Cardiac muscle cell (in vitro differentiated cells and primary cell): ENCODE results near the gene WNT7B. TPM values are rescaled to one million over a fixed set of nuclear protein-coding genes. Genes with fewer than 3 reads are reported as not detected.

ENCODE experiments used
- DNase-seq, 2 donors: peaks; one replicate each; pipeline versions ENCODE4 v3.0.0 to v3.0.0-alpha.2; 2010 to 2017; ENCODE audit warnings: low read depth in 1 of 2, low spot score in 1 of 2
- H3K27ac ChIP-seq: fragments of 200-600 bp; sonication (generic); 2 replicates; pipeline ENCODE4 v1.5.1; 2016
- H3K27me3 ChIP-seq: fragments of 200-600 bp; sonication (generic); 2 replicates; pipeline ENCODE4 v1.6.0; 2016; ENCODE audit warnings: control low read depth
- H3K36me3 ChIP-seq: fragments of 200-600 bp; sonication (generic); 2 replicates; pipeline ENCODE4 v1.5.1; 2016; ENCODE audit warnings: control low read depth
- H3K4me1 ChIP-seq: fragments of 200-600 bp; sonication (generic); 2 replicates; pipeline ENCODE4 v1.8.1; 2017; ENCODE audit warnings: low read depth, mild to moderate bottlenecking, mixed run types
- H3K4me3 ChIP-seq: fragments of 200-600 bp; sonication (generic); 2 replicates; pipeline ENCODE4 v1.5.1; 2016; ENCODE audit warnings: mild to moderate bottlenecking
- H3K9me3 ChIP-seq: fragments of 200-600 bp; sonication (generic); 2 replicates; pipeline ENCODE4 v1.5.1; 2017; ENCODE audit warnings: low read depth, mild to moderate bottlenecking, control low read depth
- CTCF ChIP-seq: IDR thresholded peaks from 2 replicates; pipeline ENCODE4 v1.5.1; 2012; ENCODE audit warnings: low read depth, mild to moderate bottlenecking, low read length
- polyA plus RNA-seq: library from polyadenylated mRNA; unstranded; fragments of >200 nt; fragmentation: Nextera tagmentation; extraction: Ambion mirVana; gene quantifications from 2 replicates; pipeline ENCODE4 v1.2.1, GENCODE V29; 2016
- total RNA-seq: library from RNA; depleted of rRNA; stranded (reverse); fragments of >200 nt; gene quantifications from 2 replicates; pipeline ENCODE4 v1.2.3, GENCODE V29; 2016

The WNT7B gene
- total and polyA plus RNA-seq, 2 experiments from 2014 or later = not detected

- Histone ChIP-seq H3K27ac (no peak overlapping the region), H3K27me3 (peaks cover 9% of the 10 kb centered on the region), H3K36me3 (no peaks in the 10 kb centered on the region), H3K9me3 (no peaks in the 10 kb centered on the region), H3K4me3 (no peak overlapping the region), H3K4me1 (peaks cover 4% of the 10 kb centered on the region)
- no peak for TF ChIP-seq CTCF
- DNase-seq = no peak
Observed at GRCh38 chr22:45991098-45991497, 14.1 kb upstream of the WNT7B start.

GRCh38 chr22:45987136-45987861, 10.3 kb upstream of the WNT7B start:
- H3K36me3 ChIP-seq = no peaks in the 10 kb centered on the region
- H3K4me1 ChIP-seq = peaks cover 4% of the 10 kb centered on the region
- no peak overlapping the region for H3K4me3 ChIP-seq
- H3K27ac ChIP-seq = no peak overlapping the region
- H3K9me3 ChIP-seq = no peaks in the 10 kb centered on the region
- TF ChIP-seq CTCF = no peak
- H3K27me3 ChIP-seq = peaks cover under 1% of the 10 kb centered on the region
- peak in 1 of 2 donors; percentile 55 for DNase-seq

- Histone ChIP-seq H3K4me1 (peaks cover 4% of the 10 kb centered on the region), H3K27me3 (peaks cover 11% of the 10 kb centered on the region), H3K36me3 (no peaks in the 10 kb centered on the region), H3K9me3 (no peaks in the 10 kb centered on the region), H3K27ac (no peak overlapping the region), H3K4me3 (no peak overlapping the region)
- DNase-seq = no peak
- no peak for TF ChIP-seq CTCF
Observed at GRCh38 chr22:45984316-45984916, 7.5 kb upstream of the WNT7B start.

- Histone ChIP-seq H3K27ac (no peak overlapping the region), H3K4me3 (no peak overlapping the region), H3K27me3 (peaks cover 12% of the 10 kb centered on the region), H3K36me3 (no peaks in the 10 kb centered on the region), H3K9me3 (no peaks in the 10 kb centered on the region), H3K4me1 (peaks cover 4% of the 10 kb centered on the region)
- DNase-seq = no peak
- TF ChIP-seq CTCF = no peak
Observed at GRCh38 chr22:45983797-45984196, 6.8 kb upstream of the WNT7B start.

GRCh38 chr22:45980761-45981160, 3.8 kb upstream of the WNT7B start:
- Histone ChIP-seq H3K9me3 (no peaks in the 10 kb centered on the region), H3K4me1 (no peaks in the 10 kb centered on the region), H3K36me3 (no peaks in the 10 kb centered on the region), H3K4me3 (no peak overlapping the region), H3K27ac (no peak overlapping the region), H3K27me3 (peaks cover 39% of the 10 kb centered on the region)
- TF ChIP-seq CTCF = no peak
- no peak for DNase-seq
